Hepatocyte (in vitro differentiated cells): ENCODE measurements around the gene FXYD5.

ENCODE experiments used
- CTCF ChIP-seq: fragments of 200-600 bp; sonication (generic); IDR thresholded peaks from 2 replicates; pipeline ENCODE4 v1.5.1; 2016; ENCODE audit warnings: antibody characterized with exemption, mild to moderate bottlenecking; ENCODE audit not compliant: poor library complexity
- EZH2phosphoT487 ChIP-seq: fragments of 200-600 bp; sonication (generic); IDR thresholded peaks from one replicate; pipeline ENCODE4 v1.6.1; 2018; ENCODE audit warnings: antibody characterized with exemption, mild to moderate bottlenecking, low read depth, moderate library complexity; ENCODE audit not compliant: unreplicated experiment, severe bottlenecking

- TF ChIP-seq CTCF (no peak), EZH2phosphoT487 (no peak)
Observed at GRCh38 chr19:35136977-35137702, 17.4 kb upstream of the FXYD5 start.
